Esophagus muscularis mucosa (tissue), 4 donors: ENCODE results near the gene ADGRB2. TPM values are rescaled to one million over a fixed set of nuclear protein-coding genes. Genes with fewer than 3 reads are reported as not detected.

Experiments
- DNase-seq: peaks from one replicate; pipeline ENCODE4 v3.0.0-alpha.2; 2017; ENCODE audit errors: extremely low spot score
- H3K27ac ChIP-seq, 4 donors: fragments of 200-600 bp; sonication (generic); replicated peaks in 1 of 4; 1 replicate in 3 of 4; 2 replicates in 1 of 4; pipeline ENCODE4 v1.5.1; 2016 to 2019; ENCODE audit warnings: mild to moderate bottlenecking in 1 of 4
- H3K27me3 ChIP-seq, 4 donors: fragments of 200-600 bp; sonication (generic); one replicate each; pipeline versions ENCODE4 v1.5.1 to v1.6.0; 2016 to 2019
- H3K36me3 ChIP-seq, 4 donors: fragments of 200-600 bp; sonication (generic); one replicate each; pipeline ENCODE4 v1.5.1; 2016 to 2019
- H3K4me1 ChIP-seq, 4 donors: fragments of 200-600 bp; sonication (generic); one replicate each; pipeline ENCODE4 v1.5.1; 2016 to 2019
- H3K4me3 ChIP-seq, 4 donors: fragments of 200-600 bp; sonication (generic); 1 replicate in 2 of 4; 2 replicates in 2 of 4; pipeline ENCODE4 v1.5.1; 2016 to 2019; ENCODE audit warnings: mild to moderate bottlenecking in 4 of 4, moderate library complexity in 1 of 4
- H3K9me3 ChIP-seq, 4 donors: fragments of 200-600 bp; sonication (generic); 1 replicate in 3 of 4; 2 replicates in 1 of 4; pipeline ENCODE4 v1.5.1; 2016 to 2019
- EP300 ChIP-seq: sonication (generic); formaldehyde crosslinking; IDR thresholded peaks from one replicate; pipeline ENCODE4 v1.6.1; 2017; ENCODE audit warnings: antibody characterized with exemption
- POLR2A ChIP-seq: fragments of 450-650 bp; IDR thresholded peaks from one replicate; pipeline ENCODE4 v1.6.1; 2017; ENCODE audit warnings: antibody characterized with exemption, moderate library complexity, mild to moderate bottlenecking, low read depth
- POLR2AphosphoS5 ChIP-seq, 2 donors: sonication (generic); formaldehyde crosslinking; IDR thresholded peaks; one replicate each; pipeline ENCODE4 v1.6.1; 2017; ENCODE audit warnings: antibody characterized with exemption in 2 of 2
- WGBS: methylation state at CpG from one replicate; pipeline ENCODE4 v1.1.5; 2018; 5-methylcytosine and 5-hydroxymethylcytosine counted together
- intact Hi-C: fragments of 100-400 bp; cut with DNase I; formaldehyde crosslinking; loops from one replicate; pipeline ENCODE4 v1.15.1; 2023
- total RNA-seq, 4 donors: library from RNA; depleted of rRNA; stranded (reverse); fragments of >200 nt; gene quantifications; one replicate each; pipeline versions ENCODE4 v1.1.0 to v1.2.1, GENCODE V29; 2016
- TF ChIP-seq, protein P1 (sequence below), 3 experiments: fragments of 200-600 bp in 2 of 3; fragments of 450-650 bp in 1 of 3; sonication (generic) in 2 of 3; IDR thresholded peaks; one replicate each; pipeline ENCODE4 v1.5.1; 2017 to 2019; ENCODE audit warnings: antibody characterized with exemption in 3 of 3, mild to moderate bottlenecking in 2 of 3, moderate library complexity in 1 of 3

The ADGRB2 gene
- total RNA-seq, 4 donors from 2014 or later = 0.83 to 4.2 (median 2.1) TPM

DNA sequence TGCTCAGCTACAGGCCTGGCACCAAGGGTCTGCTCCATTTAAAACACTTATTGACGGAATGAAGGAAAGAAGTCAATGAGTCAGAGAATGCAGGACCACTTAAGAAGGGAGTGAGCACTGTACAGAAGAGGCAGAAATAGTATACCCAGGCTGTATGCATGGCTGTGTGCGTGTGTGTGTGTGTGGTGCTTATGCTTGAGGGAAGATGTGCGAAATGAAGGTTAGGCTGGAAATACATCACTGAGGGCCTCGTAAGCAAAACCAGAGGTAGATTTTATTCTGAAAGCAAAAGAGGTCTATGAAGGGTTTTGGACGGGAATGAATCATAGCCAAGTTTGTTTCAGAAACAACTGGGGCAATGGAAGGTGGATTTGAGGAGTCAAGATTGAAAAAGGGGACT lies 9.7 kb upstream of the ADGRB2 start:
- TF ChIP-seq EP300 (no peak), POLR2A (no peak), POLR2AphosphoS5 (IDR thresholded peaks at IDR 0.05) (no peak)
- TF ChIP-seq, protein P1, sequence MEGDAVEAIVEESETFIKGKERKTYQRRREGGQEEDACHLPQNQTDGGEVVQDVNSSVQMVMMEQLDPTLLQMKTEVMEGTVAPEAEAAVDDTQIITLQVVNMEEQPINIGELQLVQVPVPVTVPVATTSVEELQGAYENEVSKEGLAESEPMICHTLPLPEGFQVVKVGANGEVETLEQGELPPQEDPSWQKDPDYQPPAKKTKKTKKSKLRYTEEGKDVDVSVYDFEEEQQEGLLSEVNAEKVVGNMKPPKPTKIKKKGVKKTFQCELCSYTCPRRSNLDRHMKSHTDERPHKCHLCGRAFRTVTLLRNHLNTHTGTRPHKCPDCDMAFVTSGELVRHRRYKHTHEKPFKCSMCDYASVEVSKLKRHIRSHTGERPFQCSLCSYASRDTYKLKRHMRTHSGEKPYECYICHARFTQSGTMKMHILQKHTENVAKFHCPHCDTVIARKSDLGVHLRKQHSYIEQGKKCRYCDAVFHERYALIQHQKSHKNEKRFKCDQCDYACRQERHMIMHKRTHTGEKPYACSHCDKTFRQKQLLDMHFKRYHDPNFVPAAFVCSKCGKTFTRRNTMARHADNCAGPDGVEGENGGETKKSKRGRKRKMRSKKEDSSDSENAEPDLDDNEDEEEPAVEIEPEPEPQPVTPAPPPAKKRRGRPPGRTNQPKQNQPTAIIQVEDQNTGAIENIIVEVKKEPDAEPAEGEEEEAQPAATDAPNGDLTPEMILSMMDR (IDR thresholded peaks at IDR 0.05) = no peak
- intact Hi-C loops = no loop called here
- Histone ChIP-seq H3K9me3 (no peaks in the 10 kb centered on the region), H3K4me1 (peaks cover 17 to 25% (median 21%) of the 10 kb centered on the region in 4 donors), H3K27me3 (peaks cover 6 to 79% (median 22%) of the 10 kb centered on the region in 4 donors), H3K4me3 (no peak overlapping the region), H3K36me3 (no peaks in the 10 kb centered on the region), H3K27ac (no peak overlapping the region)
- no peak for DNase-seq
- 90% methylated on average over 5 of the region's 5 CpGs for WGBS

- no peaks in the 10 kb centered on the region for H3K9me3 ChIP-seq
- H3K36me3 ChIP-seq = no peaks in the 10 kb centered on the region
- peak overlapping the region; percentile 28 to 46 (median 32) for H3K4me3 ChIP-seq
- TF ChIP-seq, protein P1 (IDR thresholded peaks at IDR 0.05) = no peak
- TF ChIP-seq EP300 (no peak), POLR2A (no peak), POLR2AphosphoS5 (IDR thresholded peaks at IDR 0.05) (no peak)
- 27% methylated on average over 27 of the region's 49 CpGs for WGBS
- H3K4me1 ChIP-seq = peaks cover 17 to 25% (median 21%) of the 10 kb centered on the region in 4 donors
- no peak for DNase-seq
- H3K27ac ChIP-seq = no peak overlapping the region
- intact Hi-C loops = no loop called here
- peaks cover 6 to 68% (median 22%) of the 10 kb centered on the region in 4 donors for H3K27me3 ChIP-seq
Measured at GRCh38 chr1:31772669-31773248, 8.6 kb upstream of the ADGRB2 start.

GRCh38 chr1:31771891-31772668 lies 7.9 kb upstream of the ADGRB2 start:
- H3K27ac ChIP-seq = no peak overlapping the region
- no peak for TF ChIP-seq EP300
- TF ChIP-seq POLR2A = no peak
- TF ChIP-seq POLR2AphosphoS5 (IDR thresholded peaks at IDR 0.05) = no peak
- TF ChIP-seq, protein P1 (IDR thresholded peaks at IDR 0.05) = no peak
- H3K27me3 ChIP-seq = peaks cover 6 to 66% (median 22%) of the 10 kb centered on the region in 4 donors
- H3K36me3 ChIP-seq = no peaks in the 10 kb centered on the region
- WGBS = 19% methylated on average over 29 of the region's 68 CpGs
- no peaks in the 10 kb centered on the region for H3K9me3 ChIP-seq
- H3K4me3 ChIP-seq = peak overlapping the region; percentile 28 to 46 (median 32)
- peaks cover 17 to 25% (median 21%) of the 10 kb centered on the region in 4 donors for H3K4me1 ChIP-seq
- intact Hi-C loops = no loop called here
- DNase-seq = no peak

GRCh38 chr1:31769720-31770390 lies 5.7 kb upstream of the ADGRB2 start:
- 48% methylated on average over 10 of the region's 12 CpGs for WGBS
- Histone ChIP-seq H3K9me3 (no peaks in the 10 kb centered on the region), H3K4me3 (no peak overlapping the region), H3K27me3 (peaks cover 6 to 43% (median 22%) of the 10 kb centered on the region in 4 donors), H3K36me3 (no peaks in the 10 kb centered on the region), H3K27ac (no peak overlapping the region), H3K4me1 (peaks cover 18 to 29% (median 23%) of the 10 kb centered on the region in 4 donors)
- intact Hi-C loops = no loop called here
- no peak for DNase-seq
- TF ChIP-seq, protein P1 (IDR thresholded peaks at IDR 0.05) = no peak
- TF ChIP-seq POLR2AphosphoS5 (IDR thresholded peaks at IDR 0.05) = no peak
